ENCODE measurements around the gene USP27X. TPM values are rescaled to one million over a fixed set of nuclear protein-coding genes. Genes with fewer than 3 reads are reported as not detected.

The USP27X gene
- total RNA-seq, 1 donor, result 2.8 TPM

GRCh38 chrX:49846522-49846921 lies 32.8 kb upstream of the USP27X start:
- H3K4me3 ChIP-seq (ENCODE audit: low read depth, low read length), result no peak overlapping the region
- TF ChIP-seq, protein P1, sequence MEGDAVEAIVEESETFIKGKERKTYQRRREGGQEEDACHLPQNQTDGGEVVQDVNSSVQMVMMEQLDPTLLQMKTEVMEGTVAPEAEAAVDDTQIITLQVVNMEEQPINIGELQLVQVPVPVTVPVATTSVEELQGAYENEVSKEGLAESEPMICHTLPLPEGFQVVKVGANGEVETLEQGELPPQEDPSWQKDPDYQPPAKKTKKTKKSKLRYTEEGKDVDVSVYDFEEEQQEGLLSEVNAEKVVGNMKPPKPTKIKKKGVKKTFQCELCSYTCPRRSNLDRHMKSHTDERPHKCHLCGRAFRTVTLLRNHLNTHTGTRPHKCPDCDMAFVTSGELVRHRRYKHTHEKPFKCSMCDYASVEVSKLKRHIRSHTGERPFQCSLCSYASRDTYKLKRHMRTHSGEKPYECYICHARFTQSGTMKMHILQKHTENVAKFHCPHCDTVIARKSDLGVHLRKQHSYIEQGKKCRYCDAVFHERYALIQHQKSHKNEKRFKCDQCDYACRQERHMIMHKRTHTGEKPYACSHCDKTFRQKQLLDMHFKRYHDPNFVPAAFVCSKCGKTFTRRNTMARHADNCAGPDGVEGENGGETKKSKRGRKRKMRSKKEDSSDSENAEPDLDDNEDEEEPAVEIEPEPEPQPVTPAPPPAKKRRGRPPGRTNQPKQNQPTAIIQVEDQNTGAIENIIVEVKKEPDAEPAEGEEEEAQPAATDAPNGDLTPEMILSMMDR (IDR thresholded peaks at IDR 0.05; ENCODE audit: insufficient read depth, low read length), result no peak
- no peak for DNase-seq (ENCODE audit: low read depth)

DNA sequence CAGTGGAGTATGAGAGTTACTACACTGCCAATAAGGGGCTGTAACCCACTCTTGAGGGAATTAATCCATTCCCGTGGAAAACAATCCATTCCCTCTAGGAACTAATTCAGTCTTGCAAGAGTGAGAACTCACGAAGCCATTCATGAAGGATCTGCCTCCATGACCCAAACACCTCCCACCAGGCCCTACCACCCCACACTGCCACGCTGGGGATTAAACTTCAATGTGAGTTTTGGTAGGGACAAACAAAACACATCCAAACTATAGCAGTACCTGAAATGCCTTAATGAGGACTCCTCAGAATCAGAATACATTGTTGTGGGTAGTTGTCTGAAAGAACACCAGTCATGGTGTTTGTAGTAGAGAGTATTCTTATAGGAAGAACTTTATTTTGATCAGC lies 31.0 kb upstream of the USP27X start:
- TF ChIP-seq, protein P1 (IDR thresholded peaks at IDR 0.05; ENCODE audit: insufficient read depth, low read length), result no peak
- H3K4me3 ChIP-seq (ENCODE audit: low read depth, low read length), result no peak overlapping the region
- DNase-seq (ENCODE audit: low read depth), result no peak

DNA sequence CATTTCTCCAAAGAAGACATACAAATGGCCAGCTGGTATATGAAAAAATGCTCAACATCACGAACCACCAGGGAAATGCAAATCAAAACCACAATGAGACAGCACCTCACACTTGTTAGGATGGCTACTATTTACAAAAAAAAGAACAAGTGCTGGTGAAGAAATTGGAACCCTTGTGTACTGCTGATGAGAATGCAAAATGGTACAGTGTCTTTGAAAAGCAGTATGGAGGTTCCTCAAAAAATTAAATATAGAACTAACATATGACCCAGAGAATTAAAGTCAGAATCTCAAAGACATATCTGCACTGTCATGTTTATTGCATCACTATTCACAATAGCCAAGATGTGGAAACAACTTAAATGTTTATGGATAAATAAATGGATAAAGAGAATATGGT lies 29.3 kb upstream of the USP27X start:
- no peak overlapping the region for H3K4me3 ChIP-seq (ENCODE audit: low read depth, low read length)
- TF ChIP-seq, protein P1 (IDR thresholded peaks at IDR 0.05; ENCODE audit: insufficient read depth, low read length), result no peak
- DNase-seq (ENCODE audit: low read depth), result no peak

DNA sequence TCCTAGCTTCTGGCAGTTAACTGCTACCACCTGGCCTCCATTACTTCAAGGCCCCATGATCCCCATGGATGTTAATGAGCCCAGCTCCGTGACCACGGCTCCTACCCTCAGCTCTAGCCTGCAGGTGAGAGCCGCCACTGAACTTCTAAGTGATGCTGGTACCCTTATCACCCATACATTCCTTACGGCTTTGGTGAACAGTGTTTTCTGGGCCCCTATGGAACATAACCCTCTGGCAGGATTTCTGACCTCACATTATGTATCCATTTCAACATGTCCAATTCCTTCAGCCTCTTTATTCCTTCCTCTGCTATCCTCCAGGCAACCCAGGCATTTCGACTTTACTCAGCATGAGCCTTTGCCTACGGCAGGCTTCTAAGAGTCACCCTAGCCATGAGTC lies 25.6 kb upstream of the USP27X start:
- no peak overlapping the region for H3K4me3 ChIP-seq (ENCODE audit: low read depth, low read length)
- TF ChIP-seq, protein P1 (IDR thresholded peaks at IDR 0.05; ENCODE audit: insufficient read depth, low read length), result no peak
- DNase-seq (ENCODE audit: low read depth), result no peak

- no peak for DNase-seq (ENCODE audit: low read depth)
- H3K4me3 ChIP-seq (ENCODE audit: low read depth, low read length), result no peak overlapping the region
- TF ChIP-seq, protein P1 (IDR thresholded peaks at IDR 0.05; ENCODE audit: insufficient read depth, low read length), result no peak
Observed at GRCh38 chrX:49856819-49857218, 22.5 kb upstream of the USP27X start.

- no peak for DNase-seq (ENCODE audit: low read depth)
- TF ChIP-seq, protein P1 (IDR thresholded peaks at IDR 0.05; ENCODE audit: insufficient read depth, low read length), result no peak
- H3K4me3 ChIP-seq (ENCODE audit: low read depth, low read length), result no peak overlapping the region
Observed at GRCh38 chrX:49858341-49858740, 20.9 kb upstream of the USP27X start.

- TF ChIP-seq, protein P1 (IDR thresholded peaks at IDR 0.05; ENCODE audit: insufficient read depth, low read length), result no peak
Observed at GRCh38 chrX:49859491-49859890, 19.8 kb upstream of the USP27X start.

More at GRCh38 chrX:49859491-49859890, 19.8 kb upstream of the USP27X start:
- no peak for DNase-seq (ENCODE audit: low read depth)
- H3K4me3 ChIP-seq (ENCODE audit: low read depth, low read length), result no peak overlapping the region
